ENCODE data around the gene EPPIN.

- TF ChIP-seq GATA3 (IDR thresholded peaks at IDR 0.05; ENCODE audit: low read depth, low read length) (no peak), GATA2 (IDR thresholded peaks at IDR 0.05; ENCODE audit: low read depth, low read length) (no peak)
Measured at GRCh38 chr20:45592574-45593189, 45.5 kb upstream of the EPPIN start.
